ENCODE data around the gene TAS1R1.
"Not testable (repeated sequence)": the region's sequence is repeated elsewhere in the genome, so short reads cannot be mapped to it uniquely, and the experiment has no call there.

The TAS1R1 gene

GRCh38 chr1:6592441-6592840 lies 37.3 kb downstream of the TAS1R1 start:
- no peak for DNase-seq

GRCh38 chr1:6592865-6593593 lies 37.9 kb downstream of the TAS1R1 start:
- no peak for DNase-seq

- DNase-seq, result no peak
Observed at GRCh38 chr1:6593810-6594209, 38.7 kb downstream of the TAS1R1 start.

GRCh38 chr1:6594977-6595740 lies 40.1 kb downstream of the TAS1R1 start:
- no peak for DNase-seq

GRCh38 chr1:6596351-6596750 lies 41.2 kb downstream of the TAS1R1 start:
- no peak for DNase-seq

- DNase-seq, result no peak
Observed at GRCh38 chr1:6596886-6597776, 42.0 kb downstream of the TAS1R1 start.

- no peak for DNase-seq
Observed at GRCh38 chr1:6597777-6598131, 42.6 kb downstream of the TAS1R1 start.

- DNase-seq, result peak; percentile 56 to 59
Observed at GRCh38 chr1:6599141-6599975, 44.3 kb downstream of the TAS1R1 start.

GRCh38 chr1:6599991-6600390 lies 44.9 kb downstream of the TAS1R1 start:
- not testable (repeated sequence) for DNase-seq

GRCh38 chr1:6600410-6601048 lies 45.4 kb downstream of the TAS1R1 start:
- peak in 1 of 2 donors; percentile 31 for DNase-seq

GRCh38 chr1:6601049-6601922 lies 46.2 kb downstream of the TAS1R1 start:
- DNase-seq, result peak; percentile 79 to 81

GRCh38 chr1:6601923-6602668 lies 47.0 kb downstream of the TAS1R1 start:
- DNase-seq, result no peak

GRCh38 chr1:6602669-6603237 lies 47.6 kb downstream of the TAS1R1 start, which contains the start of gene KLHL21:
Gene KLHL21 (minus strand): TSS chr1:6602869. CDS start chr1:6602817, 52 bp downstream.
- DNase-seq, result peak; percentile 85 to 86

- peak; percentile 69 to 70 for DNase-seq
Observed at GRCh38 chr1:6603238-6603914, 48.3 kb downstream of the TAS1R1 start.

GRCh38 chr1:6603915-6604558 lies 48.9 kb downstream of the TAS1R1 start:
- no peak for DNase-seq

GRCh38 chr1:6612641-6613360 lies 57.7 kb downstream of the TAS1R1 start:
- DNase-seq, result no peak

GRCh38 chr1:6613361-6614018 lies 58.4 kb downstream of the TAS1R1 start, which contains the start of gene PHF13:
Gene PHF13 (plus strand): TSS chr1:6613731. CDS start chr1:6614067, 336 bp downstream.
- peak; percentile 99 for DNase-seq

Data from CD4-positive, alpha-beta T cell treated with Interleukin-4 for 1 hour (primary cell).